ENCODE measurements around the gene JAZF1. TPM values are rescaled to one million over a fixed set of nuclear protein-coding genes. Genes with fewer than 3 reads are reported as not detected.

The JAZF1 gene
- polyA plus RNA-seq, 2 donors: 1.6 to 3.5 TPM

DNA sequence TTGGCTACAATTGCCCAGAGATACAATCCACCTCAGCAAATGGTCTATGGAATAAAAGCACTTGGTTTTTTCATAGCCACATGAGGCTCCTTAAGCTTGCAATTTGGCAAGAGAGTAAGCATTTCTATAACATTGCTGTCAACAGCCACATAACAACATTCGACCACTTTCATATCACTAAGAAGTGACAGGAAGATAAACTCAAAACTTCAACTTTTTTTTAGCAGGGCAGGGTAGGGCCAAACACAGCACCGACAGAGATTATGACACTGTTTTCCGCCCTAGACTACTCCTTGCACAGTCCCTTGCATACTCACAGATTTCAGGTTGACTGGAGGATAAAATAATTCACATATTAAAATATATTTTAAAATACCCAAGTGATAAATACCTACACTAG lies 185.4 kb downstream of the JAZF1 start:
- Histone ChIP-seq H3K27me3 (ENCODE audit: control insufficient read depth in 1 of 2, insufficient read depth in 2 of 2, low read length in 2 of 2) (no peaks in the 10 kb centered on the region), H3K27ac (ENCODE audit: low read depth in 2 of 2, low read length in 1 of 2) (no peak overlapping the region), H3K36me3 (ENCODE audit: control insufficient read depth in 2 of 2, insufficient read depth in 2 of 2, low read length in 1 of 2) (no peaks in the 10 kb centered on the region), H3K9me3 (ENCODE audit: control insufficient read depth in 2 of 2, insufficient read depth in 1 of 2, low read depth in 1 of 2, low read length in 1 of 2) (no peaks in the 10 kb centered on the region), H3K4me3 (ENCODE audit: low read depth in 1 of 2, low read length in 2 of 2) (no peak overlapping the region), H3K4me1 (ENCODE audit: control insufficient read depth in 2 of 2, insufficient read depth in 2 of 2, low read length in 1 of 2) (no peaks in the 10 kb centered on the region)
- WGBS, 2 donors: 85 to 88% methylated on average over 3 of the region's 3 CpGs

- Histone ChIP-seq H3K9me3 (ENCODE audit: control insufficient read depth in 2 of 2, insufficient read depth in 1 of 2, low read depth in 1 of 2, low read length in 1 of 2) (no peaks in the 10 kb centered on the region), H3K4me3 (ENCODE audit: low read depth in 1 of 2, low read length in 2 of 2) (no peak overlapping the region), H3K27ac (ENCODE audit: low read depth in 2 of 2, low read length in 1 of 2) (no peak overlapping the region), H3K27me3 (ENCODE audit: control insufficient read depth in 1 of 2, insufficient read depth in 2 of 2, low read length in 2 of 2) (no peaks in the 10 kb centered on the region), H3K36me3 (ENCODE audit: control insufficient read depth in 2 of 2, insufficient read depth in 2 of 2, low read length in 1 of 2) (no peaks in the 10 kb centered on the region), H3K4me1 (ENCODE audit: control insufficient read depth in 2 of 2, insufficient read depth in 2 of 2, low read length in 1 of 2) (no peaks in the 10 kb centered on the region)
- 66 to 72% methylated on average over 2 of the region's 2 CpGs for WGBS, 2 donors
These were observed 186.0 kb downstream of the JAZF1 start for GRCh38 chr7:27994639-27995038.

DNA sequence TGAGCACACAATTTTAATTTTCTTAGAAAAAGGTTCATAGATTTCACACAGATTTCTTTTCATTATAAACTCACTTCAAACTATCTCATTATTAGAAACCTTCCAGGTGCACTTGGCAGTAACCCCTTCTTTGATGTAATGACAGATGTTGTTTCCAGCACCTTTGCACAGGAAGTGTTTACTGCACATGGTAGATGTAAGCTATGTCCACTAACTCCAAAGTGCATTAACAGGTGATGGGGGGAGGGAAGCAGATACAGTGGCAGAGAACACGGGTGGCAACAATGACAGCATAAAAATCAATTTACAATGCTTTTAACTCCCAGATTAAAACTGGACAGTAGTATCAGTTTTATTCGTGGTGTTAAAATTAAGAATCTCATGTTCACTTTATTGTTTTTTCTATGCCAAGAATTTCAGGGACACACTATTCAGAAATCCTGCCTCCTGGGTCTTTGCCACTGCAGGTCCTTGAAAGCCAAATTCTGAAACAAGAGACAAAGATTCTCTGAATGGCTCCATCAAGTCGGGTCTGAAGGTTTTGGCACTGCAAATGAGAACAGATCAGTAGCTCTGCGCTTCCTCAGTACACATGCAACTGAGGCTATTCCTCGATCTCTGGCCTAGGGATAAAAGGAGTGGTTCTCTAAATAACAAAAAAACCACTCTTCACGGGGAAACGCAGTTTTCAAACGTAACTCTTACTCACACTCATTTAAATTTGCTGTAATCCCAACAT lies 187.7 kb downstream of the JAZF1 start:
- Histone ChIP-seq H3K4me3 (ENCODE audit: low read depth in 1 of 2, low read length in 2 of 2) (no peak overlapping the region), H3K27me3 (ENCODE audit: control insufficient read depth in 1 of 2, insufficient read depth in 2 of 2, low read length in 2 of 2) (no peaks in the 10 kb centered on the region), H3K9me3 (ENCODE audit: control insufficient read depth in 2 of 2, insufficient read depth in 1 of 2, low read depth in 1 of 2, low read length in 1 of 2) (no peaks in the 10 kb centered on the region), H3K36me3 (ENCODE audit: control insufficient read depth in 2 of 2, insufficient read depth in 2 of 2, low read length in 1 of 2) (no peaks in the 10 kb centered on the region), H3K4me1 (ENCODE audit: control insufficient read depth in 2 of 2, insufficient read depth in 2 of 2, low read length in 1 of 2) (no peaks in the 10 kb centered on the region), H3K27ac (ENCODE audit: low read depth in 2 of 2, low read length in 1 of 2) (no peak overlapping the region)
- WGBS, 2 donors: 49 to 70% methylated on average over 8 of the region's 8 CpGs

- 80 to 84% methylated on average over 4 of the region's 4 CpGs for WGBS, 2 donors
- H3K4me1 ChIP-seq (ENCODE audit: control insufficient read depth in 2 of 2, insufficient read depth in 2 of 2, low read length in 1 of 2): no peaks in the 10 kb centered on the region
- H3K36me3 ChIP-seq (ENCODE audit: control insufficient read depth in 2 of 2, insufficient read depth in 2 of 2, low read length in 1 of 2): no peaks in the 10 kb centered on the region
- no peak overlapping the region for H3K27ac ChIP-seq (ENCODE audit: low read depth in 2 of 2, low read length in 1 of 2)
- H3K4me3 ChIP-seq (ENCODE audit: low read depth in 1 of 2, low read length in 2 of 2): no peak overlapping the region
- H3K27me3 ChIP-seq (ENCODE audit: control insufficient read depth in 1 of 2, insufficient read depth in 2 of 2, low read length in 2 of 2): no peaks in the 10 kb centered on the region
- no peaks in the 10 kb centered on the region for H3K9me3 ChIP-seq (ENCODE audit: control insufficient read depth in 2 of 2, insufficient read depth in 1 of 2, low read depth in 1 of 2, low read length in 1 of 2)
These were observed 188.5 kb downstream of the JAZF1 start for GRCh38 chr7:27992097-27992496.

- H3K27me3 ChIP-seq (ENCODE audit: control insufficient read depth in 1 of 2, insufficient read depth in 2 of 2, low read length in 2 of 2): no peaks in the 10 kb centered on the region
- H3K36me3 ChIP-seq (ENCODE audit: control insufficient read depth in 2 of 2, insufficient read depth in 2 of 2, low read length in 1 of 2): no peaks in the 10 kb centered on the region
- no peak overlapping the region for H3K27ac ChIP-seq (ENCODE audit: low read depth in 2 of 2, low read length in 1 of 2)
- H3K4me1 ChIP-seq (ENCODE audit: control insufficient read depth in 2 of 2, insufficient read depth in 2 of 2, low read length in 1 of 2): no peaks in the 10 kb centered on the region
- no peak overlapping the region for H3K4me3 ChIP-seq (ENCODE audit: low read depth in 1 of 2, low read length in 2 of 2)
- H3K9me3 ChIP-seq (ENCODE audit: control insufficient read depth in 2 of 2, insufficient read depth in 1 of 2, low read depth in 1 of 2, low read length in 1 of 2): no peaks in the 10 kb centered on the region
These were observed 189.5 kb downstream of the JAZF1 start for GRCh38 chr7:27991006-27991528.

DNA sequence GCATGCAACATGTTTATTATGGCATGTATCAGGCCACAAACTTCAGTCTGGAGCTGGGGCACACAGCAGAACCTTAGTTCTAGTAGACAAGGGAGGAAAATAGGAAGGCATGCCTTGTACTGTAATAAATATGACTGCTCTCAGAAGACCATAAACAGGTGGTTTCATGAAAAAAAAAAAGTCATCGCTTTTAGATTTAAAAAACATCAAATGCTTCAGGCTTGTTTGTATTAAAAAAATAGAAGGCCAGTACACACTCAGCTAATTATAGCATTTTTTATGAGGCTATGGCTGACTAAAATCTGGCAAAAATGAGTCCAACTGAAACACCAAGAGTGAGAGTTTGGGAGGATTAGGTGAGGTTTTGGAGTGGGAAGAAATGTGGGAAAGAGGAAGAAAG lies 204.1 kb downstream of the JAZF1 start:
- Histone ChIP-seq H3K4me3 (ENCODE audit: low read depth in 1 of 2, low read length in 2 of 2) (no peak overlapping the region), H3K27ac (ENCODE audit: low read depth in 2 of 2, low read length in 1 of 2) (no peak overlapping the region), H3K36me3 (ENCODE audit: control insufficient read depth in 2 of 2, insufficient read depth in 2 of 2, low read length in 1 of 2) (no peaks in the 10 kb centered on the region), H3K4me1 (ENCODE audit: control insufficient read depth in 2 of 2, insufficient read depth in 2 of 2, low read length in 1 of 2) (no peaks in the 10 kb centered on the region), H3K9me3 (ENCODE audit: control insufficient read depth in 2 of 2, insufficient read depth in 1 of 2, low read depth in 1 of 2, low read length in 1 of 2) (no peaks in the 10 kb centered on the region), H3K27me3 (ENCODE audit: control insufficient read depth in 1 of 2, insufficient read depth in 2 of 2, low read length in 2 of 2) (no peaks in the 10 kb centered on the region)
- 95 to 97% methylated on average over 1 of the region's 1 CpG for WGBS, 2 donors

GRCh38 chr7:27973625-27974024 lies 207.0 kb downstream of the JAZF1 start:
- no peak overlapping the region for H3K4me3 ChIP-seq (ENCODE audit: low read depth in 1 of 2, low read length in 2 of 2)
- H3K4me1 ChIP-seq (ENCODE audit: control insufficient read depth in 2 of 2, insufficient read depth in 2 of 2, low read length in 1 of 2): no peaks in the 10 kb centered on the region
- no peaks in the 10 kb centered on the region for H3K27me3 ChIP-seq (ENCODE audit: control insufficient read depth in 1 of 2, insufficient read depth in 2 of 2, low read length in 2 of 2)
- no peak overlapping the region for H3K27ac ChIP-seq (ENCODE audit: low read depth in 2 of 2, low read length in 1 of 2)
- 90 to 95% methylated on average over 3 of the region's 3 CpGs for WGBS, 2 donors
- H3K36me3 ChIP-seq (ENCODE audit: control insufficient read depth in 2 of 2, insufficient read depth in 2 of 2, low read length in 1 of 2): no peaks in the 10 kb centered on the region
- no peaks in the 10 kb centered on the region for H3K9me3 ChIP-seq (ENCODE audit: control insufficient read depth in 2 of 2, insufficient read depth in 1 of 2, low read depth in 1 of 2, low read length in 1 of 2)

- no peak overlapping the region for H3K4me3 ChIP-seq (ENCODE audit: low read depth in 1 of 2, low read length in 2 of 2)
- WGBS, 2 donors: 83 to 84% methylated on average over 2 of the region's 2 CpGs
These were observed 208.3 kb downstream of the JAZF1 start for GRCh38 chr7:27972276-27972675.

DNA sequence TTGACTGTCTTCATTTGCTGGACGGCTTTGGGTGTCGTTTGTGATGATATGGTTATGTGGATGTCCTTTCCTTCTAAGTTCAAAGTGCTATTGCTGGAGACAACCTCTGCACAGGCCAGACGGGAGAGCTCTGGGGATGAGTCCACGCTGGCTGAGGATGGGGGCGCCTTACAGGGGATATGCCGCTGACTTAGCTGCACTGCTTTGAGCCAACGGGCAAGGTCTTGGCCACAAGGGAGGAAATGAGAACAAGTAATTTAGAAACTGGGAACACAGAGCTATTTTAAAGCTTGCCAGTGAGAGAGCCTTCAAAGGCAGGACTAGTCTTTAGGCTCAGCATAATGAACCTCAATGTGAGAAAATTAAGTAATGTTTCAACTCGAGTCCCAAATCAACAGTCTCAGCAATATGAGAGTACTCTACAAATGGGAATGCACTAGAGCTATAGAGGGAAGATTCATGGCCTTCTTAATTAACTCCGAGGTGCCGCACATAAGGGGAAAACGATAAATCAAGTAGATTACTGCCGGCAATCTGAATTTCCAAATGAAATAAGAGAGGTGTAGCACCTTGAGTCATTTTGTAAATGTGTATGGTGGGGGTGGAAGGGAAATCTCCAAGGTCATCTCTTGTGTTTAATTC lies 209.3 kb downstream of the JAZF1 start:
- Histone ChIP-seq H3K9me3 (ENCODE audit: control insufficient read depth in 2 of 2, insufficient read depth in 1 of 2, low read depth in 1 of 2, low read length in 1 of 2) (no peaks in the 10 kb centered on the region), H3K4me3 (ENCODE audit: low read depth in 1 of 2, low read length in 2 of 2) (no peak overlapping the region), H3K27me3 (ENCODE audit: control insufficient read depth in 1 of 2, insufficient read depth in 2 of 2, low read length in 2 of 2) (no peaks in the 10 kb centered on the region), H3K36me3 (ENCODE audit: control insufficient read depth in 2 of 2, insufficient read depth in 2 of 2, low read length in 1 of 2) (no peaks in the 10 kb centered on the region), H3K4me1 (ENCODE audit: control insufficient read depth in 2 of 2, insufficient read depth in 2 of 2, low read length in 1 of 2) (no peaks in the 10 kb centered on the region), H3K27ac (ENCODE audit: low read depth in 2 of 2, low read length in 1 of 2) (no peak overlapping the region)
- WGBS, 2 donors: 89 to 90% methylated on average over 12 of the region's 12 CpGs

More at GRCh38 chr7:27972276-27972675, 208.3 kb downstream of the JAZF1 start:
- Histone ChIP-seq H3K27ac (ENCODE audit: low read depth in 2 of 2, low read length in 1 of 2) (no peak overlapping the region), H3K4me1 (ENCODE audit: control insufficient read depth in 2 of 2, insufficient read depth in 2 of 2, low read length in 1 of 2) (no peaks in the 10 kb centered on the region), H3K36me3 (ENCODE audit: control insufficient read depth in 2 of 2, insufficient read depth in 2 of 2, low read length in 1 of 2) (no peaks in the 10 kb centered on the region), H3K27me3 (ENCODE audit: control insufficient read depth in 1 of 2, insufficient read depth in 2 of 2, low read length in 2 of 2) (no peaks in the 10 kb centered on the region), H3K9me3 (ENCODE audit: control insufficient read depth in 2 of 2, insufficient read depth in 1 of 2, low read depth in 1 of 2, low read length in 1 of 2) (no peaks in the 10 kb centered on the region)

DNA sequence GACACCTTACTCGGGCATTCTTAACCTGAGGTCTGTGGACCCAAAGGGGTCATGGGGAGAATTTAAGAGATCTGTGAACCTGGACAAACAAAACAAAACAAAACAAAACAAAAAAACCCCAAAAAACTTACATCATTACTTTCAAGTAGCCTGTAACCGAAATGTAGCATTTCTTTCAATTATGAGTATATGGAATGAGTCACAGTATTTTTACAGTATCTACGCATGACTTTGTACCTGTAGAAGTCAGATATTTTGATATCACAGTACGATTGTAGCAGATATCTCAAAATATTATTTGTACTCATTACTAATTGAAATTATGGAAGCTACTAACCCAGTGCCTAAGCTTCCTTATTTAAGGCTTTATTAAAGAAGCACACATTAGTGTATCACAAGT lies 210.2 kb downstream of the JAZF1 start:
- 75 to 79% methylated on average over 4 of the region's 4 CpGs for WGBS, 2 donors
- Histone ChIP-seq H3K4me3 (ENCODE audit: low read depth in 1 of 2, low read length in 2 of 2) (no peak overlapping the region), H3K4me1 (ENCODE audit: control insufficient read depth in 2 of 2, insufficient read depth in 2 of 2, low read length in 1 of 2) (no peaks in the 10 kb centered on the region), H3K36me3 (ENCODE audit: control insufficient read depth in 2 of 2, insufficient read depth in 2 of 2, low read length in 1 of 2) (no peaks in the 10 kb centered on the region), H3K27me3 (ENCODE audit: control insufficient read depth in 1 of 2, insufficient read depth in 2 of 2, low read length in 2 of 2) (no peaks in the 10 kb centered on the region), H3K27ac (ENCODE audit: low read depth in 2 of 2, low read length in 1 of 2) (no peak overlapping the region), H3K9me3 (ENCODE audit: control insufficient read depth in 2 of 2, insufficient read depth in 1 of 2, low read depth in 1 of 2, low read length in 1 of 2) (no peaks in the 10 kb centered on the region)
